ENCODE measurements around the gene WDHD1.

The WDHD1 gene

DNA sequence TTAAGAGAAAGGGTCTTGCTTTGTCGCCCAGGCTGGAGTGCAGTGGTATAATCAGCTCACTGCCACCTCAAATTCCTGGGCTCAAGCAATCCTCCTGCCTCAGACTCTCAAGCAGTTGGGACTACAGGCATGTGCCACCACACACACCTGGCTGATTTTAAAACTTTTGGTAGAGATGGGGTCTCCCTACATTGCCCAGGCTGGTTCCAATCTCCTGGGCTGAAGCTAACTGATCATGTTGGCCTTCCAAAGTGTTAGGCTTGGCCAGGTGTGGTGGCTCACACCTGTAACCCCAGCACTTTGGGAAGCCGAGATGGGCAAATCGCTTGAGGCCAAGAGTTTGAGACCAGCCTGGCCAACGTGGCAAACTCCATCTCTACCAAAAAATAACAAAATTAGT lies 80.4 kb downstream of the WDHD1 start:
- DNase-seq, result no peak
- Histone ChIP-seq H2AK5ac (ENCODE audit: low read length) (no peak overlapping the region), H4K12ac (ENCODE audit: low read depth, low read length) (no peak overlapping the region), H3K4me3 (ENCODE audit: low read depth, low read length) (no peak overlapping the region), H2BK12ac (ENCODE audit: low read length) (no peak overlapping the region), H3K9ac (ENCODE audit: low read length) (no peak overlapping the region), H3K36me3 (ENCODE audit: control insufficient read depth in 1 of 2, insufficient read depth in 2 of 2, low read length in 2 of 2) (peaks cover 14 to 16% of the 10 kb centered on the region in 2 experiments), H2BK120ac (ENCODE audit: insufficient read depth, low read length, poor library complexity) (no peak overlapping the region), H3K79me2 (ENCODE audit: control insufficient read depth, insufficient read depth, low read length, poor library complexity) (no peaks in the 10 kb centered on the region), H3K14ac (ENCODE audit: low read length) (no peak overlapping the region), H2AFZ (ENCODE audit: insufficient read depth, low read length, poor library complexity) (no peak overlapping the region), H3K27me3 (ENCODE audit: insufficient read depth, low read length) (no peaks in the 10 kb centered on the region), H3K4me2 (ENCODE audit: low read length) (no peak overlapping the region), H4K91ac (ENCODE audit: low read depth, low read length) (no peak overlapping the region), H2BK5ac (ENCODE audit: low read depth, low read length, poor library complexity) (no peak overlapping the region), H4K8ac (ENCODE audit: low read depth, low read length) (no peak overlapping the region), H3K4me1 (ENCODE audit: control insufficient read depth in 1 of 2, insufficient read depth in 2 of 2, low read length in 2 of 2) (no peaks in the 10 kb centered on the region), H3K27ac (ENCODE audit: low read depth, low read length) (no peak overlapping the region), H3K4ac (ENCODE audit: low read depth, low read length) (no peak overlapping the region), H3K9me3 (ENCODE audit: insufficient read depth, low read depth, low read length) (peaks cover 11% of the 10 kb centered on the region), H3K79me1 (ENCODE audit: low read length) (no peaks in the 10 kb centered on the region), H3K23ac (ENCODE audit: low read length) (no peak overlapping the region), H3K18ac (ENCODE audit: low read length) (no peak overlapping the region)
- WGBS (ENCODE audit: extremely low coverage, insufficient coverage, insufficient read length), result no CpG with 5 or more reads among the region's 4 CpGs

- Histone ChIP-seq H4K91ac (ENCODE audit: low read depth, low read length) (no peak overlapping the region), H2BK12ac (ENCODE audit: low read length) (no peak overlapping the region), H2BK5ac (ENCODE audit: low read depth, low read length, poor library complexity) (no peak overlapping the region), H3K4me2 (ENCODE audit: low read length) (no peak overlapping the region), H4K12ac (ENCODE audit: low read depth, low read length) (no peak overlapping the region), H3K79me2 (ENCODE audit: control insufficient read depth, insufficient read depth, low read length, poor library complexity) (no peaks in the 10 kb centered on the region), H3K4me1 (ENCODE audit: control insufficient read depth in 1 of 2, insufficient read depth in 2 of 2, low read length in 2 of 2) (no peaks in the 10 kb centered on the region), H3K79me1 (ENCODE audit: low read length) (no peaks in the 10 kb centered on the region), H2BK120ac (ENCODE audit: insufficient read depth, low read length, poor library complexity) (no peak overlapping the region), H3K9ac (ENCODE audit: low read length) (no peak overlapping the region), H3K36me3 (ENCODE audit: control insufficient read depth in 1 of 2, insufficient read depth in 2 of 2, low read length in 2 of 2) (peaks cover 14 to 16% of the 10 kb centered on the region in 2 experiments), H3K14ac (ENCODE audit: low read length) (no peak overlapping the region), H3K9me3 (ENCODE audit: insufficient read depth, low read depth, low read length) (peaks cover 11% of the 10 kb centered on the region), H3K4me3 (ENCODE audit: low read depth, low read length) (no peak overlapping the region), H3K27me3 (ENCODE audit: insufficient read depth, low read length) (no peaks in the 10 kb centered on the region), H2AK5ac (ENCODE audit: low read length) (no peak overlapping the region), H4K8ac (ENCODE audit: low read depth, low read length) (no peak overlapping the region), H2AFZ (ENCODE audit: insufficient read depth, low read length, poor library complexity) (no peak overlapping the region), H3K4ac (ENCODE audit: low read depth, low read length) (no peak overlapping the region), H3K23ac (ENCODE audit: low read length) (no peak overlapping the region), H3K27ac (ENCODE audit: low read depth, low read length) (no peak overlapping the region), H3K18ac (ENCODE audit: low read length) (no peak overlapping the region)
- WGBS (ENCODE audit: extremely low coverage, insufficient coverage, insufficient read length), result no CpG with 5 or more reads among the region's 9 CpGs
- no peak for DNase-seq
These were observed 82.0 kb downstream of the WDHD1 start for GRCh38 chr14:54944737-54945391.

DNA sequence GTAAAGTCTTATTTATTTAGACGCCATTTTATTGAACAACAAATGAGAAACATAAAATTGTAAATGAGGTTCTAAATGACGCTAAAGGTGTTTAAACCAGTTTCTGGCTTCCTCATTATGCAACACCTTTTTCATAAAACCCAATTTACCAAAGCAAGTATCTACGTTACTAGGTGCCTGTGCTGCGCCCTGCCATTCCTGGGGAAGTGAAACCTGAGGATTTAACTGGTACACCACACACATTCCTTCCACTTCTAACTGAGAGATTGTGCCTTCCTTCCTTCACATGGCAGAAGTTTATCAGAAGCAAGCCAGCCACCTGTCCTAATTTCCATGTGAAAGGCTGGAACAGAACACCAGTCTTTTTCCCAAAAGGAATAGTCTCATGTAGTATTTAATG lies 84.0 kb downstream of the WDHD1 start:
- WGBS (ENCODE audit: extremely low coverage, insufficient coverage, insufficient read length), result no CpG with 5 or more reads among the region's 4 CpGs
- Histone ChIP-seq H3K36me3 (ENCODE audit: control insufficient read depth in 1 of 2, insufficient read depth in 2 of 2, low read length in 2 of 2) (peaks cover 7 to 8% of the 10 kb centered on the region in 2 experiments), H3K79me2 (ENCODE audit: control insufficient read depth, insufficient read depth, low read length, poor library complexity) (no peaks in the 10 kb centered on the region), H3K79me1 (ENCODE audit: low read length) (no peaks in the 10 kb centered on the region), H2AFZ (ENCODE audit: insufficient read depth, low read length, poor library complexity) (no peak overlapping the region), H2BK12ac (ENCODE audit: low read length) (no peak overlapping the region), H3K4me1 (ENCODE audit: control insufficient read depth in 1 of 2, insufficient read depth in 2 of 2, low read length in 2 of 2) (no peaks in the 10 kb centered on the region), H3K14ac (ENCODE audit: low read length) (no peak overlapping the region), H3K23ac (ENCODE audit: low read length) (no peak overlapping the region), H4K12ac (ENCODE audit: low read depth, low read length) (no peak overlapping the region), H4K91ac (ENCODE audit: low read depth, low read length) (no peak overlapping the region), H3K4ac (ENCODE audit: low read depth, low read length) (no peak overlapping the region), H3K27me3 (ENCODE audit: insufficient read depth, low read length) (no peaks in the 10 kb centered on the region), H3K4me2 (ENCODE audit: low read length) (no peak overlapping the region), H3K4me3 (ENCODE audit: low read depth, low read length) (no peak overlapping the region), H4K8ac (ENCODE audit: low read depth, low read length) (no peak overlapping the region), H2AK5ac (ENCODE audit: low read length) (no peak overlapping the region), H2BK120ac (ENCODE audit: insufficient read depth, low read length, poor library complexity) (no peak overlapping the region), H3K9ac (ENCODE audit: low read length) (no peak overlapping the region), H3K9me3 (ENCODE audit: insufficient read depth, low read depth, low read length) (peaks cover 3% of the 10 kb centered on the region), H3K18ac (ENCODE audit: low read length) (no peak overlapping the region), H2BK5ac (ENCODE audit: low read depth, low read length, poor library complexity) (no peak overlapping the region), H3K27ac (ENCODE audit: low read depth, low read length) (no peak overlapping the region)
- DNase-seq, result no peak

DNA sequence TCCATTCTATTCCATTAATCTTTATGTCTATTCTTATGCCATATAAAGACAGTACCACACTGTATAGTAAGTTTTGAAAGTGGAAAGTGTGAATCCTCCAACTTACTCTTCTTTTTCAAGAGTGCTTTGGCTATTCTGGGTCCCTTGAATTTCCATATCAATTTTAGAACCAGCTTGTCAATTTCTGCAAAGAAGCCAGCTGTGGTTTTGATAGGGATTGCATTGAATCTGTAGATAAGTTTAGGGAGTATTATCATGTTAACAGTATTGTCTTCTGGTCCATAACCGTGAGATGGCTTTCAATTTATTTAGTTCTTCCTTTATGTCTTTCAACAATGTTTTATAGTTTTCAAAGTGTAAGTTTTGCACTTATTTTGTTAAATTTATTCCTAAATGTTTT lies 90.1 kb downstream of the WDHD1 start:
- H3K4me2 ChIP-seq (ENCODE audit: low read length), result no peak overlapping the region
- H4K91ac ChIP-seq (ENCODE audit: low read depth, low read length), result no peak overlapping the region
- no peak overlapping the region for H2AFZ ChIP-seq (ENCODE audit: insufficient read depth, low read length, poor library complexity)
- H3K18ac ChIP-seq (ENCODE audit: low read length), result no peak overlapping the region
- H2AK5ac ChIP-seq (ENCODE audit: low read length), result no peak overlapping the region
- H3K4ac ChIP-seq (ENCODE audit: low read depth, low read length), result no peak overlapping the region
- no peak overlapping the region for H3K14ac ChIP-seq (ENCODE audit: low read length)
- H3K9me3 ChIP-seq (ENCODE audit: insufficient read depth, low read depth, low read length), result no peaks in the 10 kb centered on the region
- no CpG with 5 or more reads among the region's 1 CpG for WGBS (ENCODE audit: extremely low coverage, insufficient coverage, insufficient read length)
- DNase-seq, result no peak
- H3K23ac ChIP-seq (ENCODE audit: low read length), result no peak overlapping the region
- H3K4me3 ChIP-seq (ENCODE audit: low read depth, low read length), result no peak overlapping the region
- H4K8ac ChIP-seq (ENCODE audit: low read depth, low read length), result no peak overlapping the region
- no peaks in the 10 kb centered on the region for H3K4me1 ChIP-seq (ENCODE audit: control insufficient read depth in 1 of 2, insufficient read depth in 2 of 2, low read length in 2 of 2)
- peaks cover 0 to 3% of the 10 kb centered on the region in 2 experiments for H3K36me3 ChIP-seq (ENCODE audit: control insufficient read depth in 1 of 2, insufficient read depth in 2 of 2, low read length in 2 of 2)
- no peak overlapping the region for H2BK120ac ChIP-seq (ENCODE audit: insufficient read depth, low read length, poor library complexity)
- no peaks in the 10 kb centered on the region for H3K79me1 ChIP-seq (ENCODE audit: low read length)
- H4K12ac ChIP-seq (ENCODE audit: low read depth, low read length), result no peak overlapping the region
- H3K79me2 ChIP-seq (ENCODE audit: control insufficient read depth, insufficient read depth, low read length, poor library complexity), result no peaks in the 10 kb centered on the region
- no peak overlapping the region for H2BK5ac ChIP-seq (ENCODE audit: low read depth, low read length, poor library complexity)
- H3K27ac ChIP-seq (ENCODE audit: low read depth, low read length), result no peak overlapping the region
- no peaks in the 10 kb centered on the region for H3K27me3 ChIP-seq (ENCODE audit: insufficient read depth, low read length)
- no peak overlapping the region for H2BK12ac ChIP-seq (ENCODE audit: low read length)
- no peak overlapping the region for H3K9ac ChIP-seq (ENCODE audit: low read length)
